D721Med (cell line): ENCODE data around the gene NARS2.

Experiments
- DNase-seq: peaks from one replicate; pipeline ENCODE4 v3.0.0; 2011; ENCODE audit warnings: low spot score; ENCODE audit not compliant: insufficient read length
- FAIRE-seq: peaks from 2 replicates; lab custom pipeline; 2011; peaks lifted over from hg19 to GRCh38; lab: Jason Lieb, UNC
- TF ChIP-seq, protein P1 (sequence below): IDR thresholded peaks from 2 replicates; pipeline ENCODE4 v1.5.1; 2012; ENCODE audit warnings: mild to moderate bottlenecking, control low read depth; ENCODE audit not compliant: insufficient read depth; ENCODE audit errors: missing control alignments

Gene NARS2

DNA sequence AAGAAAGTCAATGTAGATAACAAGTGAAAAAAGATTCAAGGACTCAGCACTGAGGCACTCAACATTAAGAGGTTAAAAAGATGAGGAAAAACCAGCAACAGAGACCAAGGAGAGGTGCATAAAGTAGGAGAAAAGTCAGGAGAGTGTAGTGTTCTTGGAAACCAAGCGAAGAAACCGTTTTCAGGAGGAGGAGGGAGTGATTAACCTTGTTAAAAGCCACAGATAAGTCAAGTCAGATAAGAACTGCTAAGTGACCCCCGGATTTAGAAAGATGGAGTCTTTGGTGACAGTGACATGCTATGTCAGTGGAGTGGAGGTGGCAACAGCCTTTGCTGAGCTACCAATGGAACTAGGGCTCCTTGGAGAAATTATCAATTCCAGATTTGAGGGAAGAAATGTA, 13.9 kb upstream of the NARS2 start:
- FAIRE-seq (no peak), DNase-seq (no peak)
- TF ChIP-seq, protein P1, sequence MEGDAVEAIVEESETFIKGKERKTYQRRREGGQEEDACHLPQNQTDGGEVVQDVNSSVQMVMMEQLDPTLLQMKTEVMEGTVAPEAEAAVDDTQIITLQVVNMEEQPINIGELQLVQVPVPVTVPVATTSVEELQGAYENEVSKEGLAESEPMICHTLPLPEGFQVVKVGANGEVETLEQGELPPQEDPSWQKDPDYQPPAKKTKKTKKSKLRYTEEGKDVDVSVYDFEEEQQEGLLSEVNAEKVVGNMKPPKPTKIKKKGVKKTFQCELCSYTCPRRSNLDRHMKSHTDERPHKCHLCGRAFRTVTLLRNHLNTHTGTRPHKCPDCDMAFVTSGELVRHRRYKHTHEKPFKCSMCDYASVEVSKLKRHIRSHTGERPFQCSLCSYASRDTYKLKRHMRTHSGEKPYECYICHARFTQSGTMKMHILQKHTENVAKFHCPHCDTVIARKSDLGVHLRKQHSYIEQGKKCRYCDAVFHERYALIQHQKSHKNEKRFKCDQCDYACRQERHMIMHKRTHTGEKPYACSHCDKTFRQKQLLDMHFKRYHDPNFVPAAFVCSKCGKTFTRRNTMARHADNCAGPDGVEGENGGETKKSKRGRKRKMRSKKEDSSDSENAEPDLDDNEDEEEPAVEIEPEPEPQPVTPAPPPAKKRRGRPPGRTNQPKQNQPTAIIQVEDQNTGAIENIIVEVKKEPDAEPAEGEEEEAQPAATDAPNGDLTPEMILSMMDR: no peak

DNA sequence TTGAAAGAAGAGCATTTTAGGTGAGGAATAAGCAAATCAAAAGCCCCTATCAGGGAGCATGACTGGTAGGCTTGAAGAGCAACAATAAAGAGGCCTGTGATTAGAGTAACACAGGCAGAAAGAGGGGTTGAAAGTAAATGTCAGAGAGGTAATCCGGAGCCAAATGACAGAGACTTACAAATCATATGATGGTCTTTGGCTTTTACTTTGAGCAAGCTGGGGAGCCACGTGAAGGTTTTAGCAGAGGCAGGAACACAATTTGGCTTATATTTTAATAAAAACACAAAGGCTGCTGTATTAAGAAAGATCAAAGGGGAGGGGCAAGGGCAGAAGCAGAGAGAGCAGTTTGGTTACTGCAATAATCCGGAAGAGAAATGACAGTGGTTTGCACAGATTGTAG, 12.8 kb upstream of the NARS2 start:
- no peak for DNase-seq
- no peak for FAIRE-seq
- TF ChIP-seq, protein P1: no peak

DNA sequence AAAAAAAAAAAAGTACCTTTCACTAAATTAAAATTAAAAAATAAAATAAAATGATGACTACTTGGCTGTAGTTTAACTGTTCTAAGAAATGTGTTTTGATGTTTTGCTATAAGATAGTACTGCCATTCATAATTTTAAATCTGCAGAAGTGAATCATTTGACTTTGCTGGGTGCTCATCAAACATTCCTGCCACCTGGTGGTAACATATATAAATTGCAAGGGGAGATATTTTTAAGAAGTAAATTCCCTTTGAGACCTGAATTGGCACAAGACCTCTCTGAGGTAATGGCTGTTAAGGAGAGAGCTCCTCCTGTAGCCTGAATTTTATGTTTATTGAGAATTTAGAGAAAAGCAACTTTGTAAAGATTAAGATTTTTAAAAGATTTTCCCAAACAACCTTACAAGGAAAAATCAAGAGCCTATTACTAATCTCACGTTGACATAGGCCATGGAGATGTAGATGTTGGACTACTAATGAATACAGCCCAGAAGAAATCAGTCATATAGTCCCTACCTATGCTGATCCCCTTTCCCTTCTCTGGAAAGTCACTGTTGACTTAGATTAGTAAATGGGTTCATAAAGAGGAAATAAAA, 11.9 kb upstream of the NARS2 start:
- FAIRE-seq (no peak), DNase-seq (no peak)
- TF ChIP-seq, protein P1: peak; percentile 50

DNA sequence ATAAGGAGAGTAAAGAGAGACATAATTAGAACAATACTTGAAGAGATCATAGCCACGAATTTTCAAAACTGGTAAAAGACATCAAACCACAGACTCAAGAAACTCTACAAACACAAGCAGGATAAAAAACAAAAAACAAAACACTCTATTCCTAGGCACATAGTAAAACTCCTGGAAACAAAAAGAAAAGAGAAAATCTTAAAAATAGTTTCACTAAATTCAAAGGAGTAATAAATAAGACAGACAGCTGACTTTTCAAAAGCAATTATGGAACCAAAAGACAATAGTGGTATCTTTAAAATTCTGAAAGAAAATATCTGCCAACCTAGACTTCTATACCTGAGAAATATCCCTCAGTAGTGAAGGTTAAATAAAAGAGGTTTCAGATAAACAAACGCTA, 9.2 kb upstream of the NARS2 start:
- TF ChIP-seq, protein P1: no peak
- FAIRE-seq (no peak), DNase-seq (no peak)

DNA sequence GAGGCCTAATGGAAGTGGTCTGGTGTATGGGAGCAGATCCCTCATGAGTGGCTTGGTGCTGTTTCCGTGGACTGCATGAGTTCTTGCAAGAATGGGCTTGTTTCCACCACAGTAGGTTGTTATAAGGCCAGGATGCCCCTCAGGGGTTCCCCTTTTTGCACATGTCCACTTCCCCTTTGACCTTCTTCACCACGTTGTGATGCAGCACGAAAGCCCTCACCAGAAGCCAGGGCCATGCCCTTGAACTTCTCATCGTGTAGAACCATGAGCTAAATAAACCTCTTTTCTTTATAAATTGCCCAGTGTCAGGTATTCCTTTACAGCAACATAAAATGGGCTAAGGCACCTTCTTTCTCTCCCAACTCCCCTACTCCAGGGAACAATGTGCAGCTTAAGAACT, 2.8 kb upstream of the NARS2 start:
- TF ChIP-seq, protein P1: no peak
- FAIRE-seq (no peak), DNase-seq (no peak)

DNA sequence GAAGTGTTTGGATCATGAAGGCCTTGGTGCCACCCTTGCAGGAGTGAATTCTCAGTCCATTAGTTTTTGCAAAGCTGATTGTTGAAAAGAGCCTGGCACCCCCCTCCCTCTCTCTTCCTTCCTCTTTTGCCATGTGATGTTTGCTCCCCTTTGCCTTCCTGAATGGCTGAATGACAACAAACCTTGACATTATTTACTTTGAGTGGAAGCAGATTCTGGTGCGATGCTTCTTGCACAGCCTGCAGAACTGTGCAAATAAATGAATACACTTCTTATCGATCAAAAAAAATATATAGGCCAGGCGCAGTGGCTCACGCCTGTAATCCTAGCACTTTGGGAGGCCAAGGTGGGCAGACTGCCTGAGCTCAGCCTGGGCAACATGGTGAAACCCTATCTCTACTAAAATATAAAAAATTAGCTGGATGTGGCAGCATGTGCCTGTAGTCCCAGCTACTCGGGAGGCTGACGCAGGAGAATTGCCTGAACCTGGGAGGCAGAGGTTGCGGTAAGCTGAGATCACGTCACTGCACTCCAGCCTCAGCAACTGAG, 2.0 kb upstream of the NARS2 start:
- no peak for FAIRE-seq
- no peak for DNase-seq
- TF ChIP-seq, protein P1: no peak

DNA sequence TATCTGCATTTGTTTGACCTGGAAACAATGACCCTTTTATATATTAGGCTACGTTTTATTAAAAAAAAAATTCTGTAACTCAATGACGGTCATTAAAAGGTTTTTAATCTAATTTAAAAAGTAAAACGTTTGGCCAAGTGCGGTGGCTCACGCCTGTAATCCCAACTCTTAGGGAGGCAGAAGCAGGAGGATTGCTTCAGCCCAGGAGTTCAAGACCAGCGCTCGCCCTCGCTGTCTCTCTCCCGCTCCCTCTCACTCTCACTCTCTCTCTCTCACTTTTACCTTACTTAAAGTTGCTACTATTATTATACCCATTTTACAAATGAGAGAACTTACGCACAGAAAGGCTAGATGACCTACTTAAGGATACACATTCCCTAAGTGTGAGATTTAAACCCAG, 814 bp upstream of the NARS2 start:
- FAIRE-seq (no peak), DNase-seq (no peak)
- TF ChIP-seq, protein P1: no peak
